ENCODE measurements around the gene ST3GAL5. TPM values are rescaled to one million over a fixed set of nuclear protein-coding genes. Genes with fewer than 3 reads are reported as not detected.

ST3GAL5 gene
- total and polyA plus RNA-seq, 4 donors = 3.3 to 29.8 (median 15.7) TPM

DNA sequence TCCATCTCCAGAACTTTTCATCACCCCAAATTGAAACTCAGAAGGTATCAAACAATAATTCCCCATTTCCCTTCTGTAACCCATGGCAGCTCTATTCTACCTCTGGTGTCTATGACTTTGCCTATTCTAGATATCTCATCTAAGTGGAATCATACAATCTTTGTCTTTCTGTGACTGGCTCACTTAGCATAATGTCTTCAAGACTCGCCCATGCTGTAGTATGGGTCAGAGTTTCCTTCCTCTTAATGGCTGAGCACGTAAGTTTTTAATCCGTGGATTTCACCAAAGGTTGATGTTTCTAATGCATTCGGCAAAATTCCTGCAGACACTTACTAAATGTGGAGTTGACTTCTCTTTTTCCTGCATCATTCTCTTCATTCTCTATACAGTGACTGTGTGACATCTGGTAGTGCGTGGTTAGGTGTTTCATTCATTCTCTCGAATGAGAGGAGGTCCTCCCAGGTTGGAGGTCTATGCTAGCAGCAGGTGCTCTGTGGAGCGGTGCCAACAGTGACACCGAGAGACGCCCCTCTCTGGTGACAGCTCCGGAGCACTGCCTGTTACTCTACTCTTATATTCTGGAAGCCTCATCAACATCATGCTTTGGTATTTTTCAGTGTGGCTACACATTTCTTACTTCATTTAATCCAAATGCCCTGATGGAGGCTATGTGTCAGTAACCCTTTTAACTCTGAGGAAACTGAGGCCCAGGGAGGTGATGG is 84.9 kb downstream of the ST3GAL5 start:
- intact Hi-C loops (cut with DNase I) = loop anchor here in 1 of 2 donors (2.0 kb wide), 1 partner anchor 75 kb away; no protein-coding TSS in a partner anchor
- Histone ChIP-seq H3K9me3 (ENCODE audit: control insufficient read depth, low read length) (peaks cover 1% of the 10 kb centered on the region), H3K4me1 (ENCODE audit: control insufficient read depth in 1 of 2, insufficient read depth in 2 of 2, low read length in 2 of 2) (no peaks in the 10 kb centered on the region), H3K27ac (ENCODE audit: low read depth in 1 of 2, low read length in 2 of 2) (no peak overlapping the region), H3K4me3 (ENCODE audit: low read length in 2 of 2) (no peak overlapping the region), H3K36me3 (ENCODE audit: control insufficient read depth in 1 of 2, insufficient read depth in 2 of 2, low read length in 1 of 2) (peaks cover 0 to 5% of the 10 kb centered on the region in 2 donors), H3K27me3 (ENCODE audit: control insufficient read depth in 1 of 2, insufficient read depth in 2 of 2, low read length in 1 of 2) (no peaks in the 10 kb centered on the region)
- peak in 1 of 2 donors; percentile 47 for DNase-seq
- ATAC-seq (ENCODE audit: low FRiP score) = no peak
- 84 to 89% methylated on average over 10 of the region's 10 CpGs for WGBS, 2 donors

DNA sequence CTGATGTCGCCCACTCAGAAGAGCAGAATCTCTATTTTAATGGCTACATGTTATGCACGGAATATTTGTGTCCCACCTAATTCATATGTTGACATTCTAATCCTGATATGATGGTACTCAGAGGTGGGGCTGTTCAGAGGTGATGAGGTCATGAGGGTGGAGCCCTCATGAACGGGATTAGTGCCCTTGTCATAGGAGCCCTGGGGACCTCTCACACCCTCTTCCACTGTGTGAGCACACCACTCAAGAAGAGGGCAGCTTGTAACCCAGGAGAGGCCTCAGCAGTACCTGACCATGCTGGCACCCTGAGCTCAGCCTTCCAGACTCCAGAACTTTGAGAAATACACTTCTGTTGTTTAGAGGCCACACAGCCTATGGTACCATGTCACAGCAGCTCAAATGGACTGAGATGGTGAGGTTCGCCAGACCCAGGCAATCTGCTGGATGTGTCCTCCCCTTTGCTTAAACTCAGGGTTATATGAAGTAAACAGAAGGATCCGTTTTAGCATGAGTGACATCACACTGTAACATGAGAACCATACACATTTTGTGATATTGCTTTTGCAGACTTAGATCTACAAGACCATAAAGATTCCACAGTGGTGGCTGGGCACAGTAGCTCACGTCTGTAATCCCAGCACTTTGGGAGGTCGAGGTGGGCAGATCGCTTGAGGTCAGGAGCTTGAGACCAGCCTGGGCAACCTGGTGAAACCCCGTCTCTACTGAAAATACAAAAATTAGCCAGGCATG is 86.3 kb downstream of the ST3GAL5 start:
- H3K27me3 ChIP-seq (ENCODE audit: control insufficient read depth in 1 of 2, insufficient read depth in 2 of 2, low read length in 1 of 2) = no peaks in the 10 kb centered on the region
- H3K4me3 ChIP-seq (ENCODE audit: low read length in 2 of 2) = no peak overlapping the region
- H3K9me3 ChIP-seq (ENCODE audit: control insufficient read depth, low read length) = peaks cover 1% of the 10 kb centered on the region
- no peaks in the 10 kb centered on the region for H3K4me1 ChIP-seq (ENCODE audit: control insufficient read depth in 1 of 2, insufficient read depth in 2 of 2, low read length in 2 of 2)
- H3K27ac ChIP-seq (ENCODE audit: low read depth in 1 of 2, low read length in 2 of 2) = no peak overlapping the region
- 90 to 92% methylated on average over 9 of the region's 9 CpGs for WGBS, 2 donors
- peaks cover 0 to 5% of the 10 kb centered on the region in 2 donors for H3K36me3 ChIP-seq (ENCODE audit: control insufficient read depth in 1 of 2, insufficient read depth in 2 of 2, low read length in 1 of 2)
- intact Hi-C loops (cut with DNase I) = no loop called here
- ATAC-seq (ENCODE audit: low FRiP score) (no peak), DNase-seq (no peak)

DNA sequence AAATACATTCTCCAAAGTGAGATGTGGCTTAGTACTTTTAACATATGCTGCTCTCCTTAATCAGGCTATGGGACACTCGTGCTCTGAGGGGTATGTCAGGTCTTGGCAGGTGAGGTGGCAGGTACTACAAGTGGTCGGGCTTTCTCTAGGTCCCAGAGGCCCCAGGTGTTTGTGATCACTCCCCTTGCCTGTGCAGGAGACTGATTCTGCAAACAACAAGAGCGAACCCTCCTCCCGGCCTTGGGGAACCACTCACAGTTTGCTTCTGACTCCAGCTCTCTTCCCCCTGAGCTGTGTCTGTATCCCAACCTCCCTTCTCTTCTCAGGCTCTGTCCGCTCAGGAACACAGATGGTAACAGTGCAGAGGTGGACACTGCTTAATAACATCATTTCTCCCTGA is 86.9 kb downstream of the ST3GAL5 start:
- no peak overlapping the region for H3K4me3 ChIP-seq (ENCODE audit: low read length in 2 of 2)
- peaks cover 0 to 5% of the 10 kb centered on the region in 2 donors for H3K36me3 ChIP-seq (ENCODE audit: control insufficient read depth in 1 of 2, insufficient read depth in 2 of 2, low read length in 1 of 2)
- no peak for DNase-seq
- no peaks in the 10 kb centered on the region for H3K27me3 ChIP-seq (ENCODE audit: control insufficient read depth in 1 of 2, insufficient read depth in 2 of 2, low read length in 1 of 2)
- WGBS, 2 donors = 95 to 96% methylated on average over 5 of the region's 5 CpGs
- H3K27ac ChIP-seq (ENCODE audit: low read depth in 1 of 2, low read length in 2 of 2) = no peak overlapping the region
- intact Hi-C loops (cut with DNase I) = no loop called here
- H3K9me3 ChIP-seq (ENCODE audit: control insufficient read depth, low read length) = peaks cover 1% of the 10 kb centered on the region
- H3K4me1 ChIP-seq (ENCODE audit: control insufficient read depth in 1 of 2, insufficient read depth in 2 of 2, low read length in 2 of 2) = no peaks in the 10 kb centered on the region
- ATAC-seq (ENCODE audit: low FRiP score) = no peak

DNA sequence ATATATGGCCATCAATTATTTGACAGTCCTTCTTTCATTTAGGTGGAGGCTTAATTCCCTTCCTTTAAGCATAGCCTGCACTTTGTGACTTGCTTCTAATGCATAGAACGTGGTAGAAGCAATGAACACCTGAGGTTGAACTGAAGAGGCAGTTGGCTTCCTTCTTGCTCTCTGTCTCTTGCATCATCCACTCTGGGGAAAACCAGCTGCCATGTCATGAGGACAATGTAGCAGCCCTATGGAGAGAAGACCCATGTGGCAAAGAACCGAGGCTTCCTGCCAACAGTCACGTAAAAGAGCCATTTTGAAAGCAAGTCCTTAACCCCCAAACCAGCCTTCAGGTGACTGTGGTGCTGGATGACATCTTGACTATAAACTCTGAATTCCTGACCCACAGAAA is 88.2 kb downstream of the ST3GAL5 start:
- Histone ChIP-seq H3K9me3 (ENCODE audit: control insufficient read depth, low read length) (peaks cover 1% of the 10 kb centered on the region), H3K4me3 (ENCODE audit: low read length in 2 of 2) (no peak overlapping the region), H3K4me1 (ENCODE audit: control insufficient read depth in 1 of 2, insufficient read depth in 2 of 2, low read length in 2 of 2) (no peaks in the 10 kb centered on the region), H3K27ac (ENCODE audit: low read depth in 1 of 2, low read length in 2 of 2) (no peak overlapping the region), H3K27me3 (ENCODE audit: control insufficient read depth in 1 of 2, insufficient read depth in 2 of 2, low read length in 1 of 2) (no peaks in the 10 kb centered on the region), H3K36me3 (ENCODE audit: control insufficient read depth in 1 of 2, insufficient read depth in 2 of 2, low read length in 1 of 2) (peaks cover 0 to 5% of the 10 kb centered on the region in 2 donors)
- no peak for ATAC-seq (ENCODE audit: low FRiP score)
- intact Hi-C loops (cut with DNase I) = no loop called here
- WGBS, 2 donors = 95% methylated on average over 3 of the region's 3 CpGs
- no peak for DNase-seq

DNA sequence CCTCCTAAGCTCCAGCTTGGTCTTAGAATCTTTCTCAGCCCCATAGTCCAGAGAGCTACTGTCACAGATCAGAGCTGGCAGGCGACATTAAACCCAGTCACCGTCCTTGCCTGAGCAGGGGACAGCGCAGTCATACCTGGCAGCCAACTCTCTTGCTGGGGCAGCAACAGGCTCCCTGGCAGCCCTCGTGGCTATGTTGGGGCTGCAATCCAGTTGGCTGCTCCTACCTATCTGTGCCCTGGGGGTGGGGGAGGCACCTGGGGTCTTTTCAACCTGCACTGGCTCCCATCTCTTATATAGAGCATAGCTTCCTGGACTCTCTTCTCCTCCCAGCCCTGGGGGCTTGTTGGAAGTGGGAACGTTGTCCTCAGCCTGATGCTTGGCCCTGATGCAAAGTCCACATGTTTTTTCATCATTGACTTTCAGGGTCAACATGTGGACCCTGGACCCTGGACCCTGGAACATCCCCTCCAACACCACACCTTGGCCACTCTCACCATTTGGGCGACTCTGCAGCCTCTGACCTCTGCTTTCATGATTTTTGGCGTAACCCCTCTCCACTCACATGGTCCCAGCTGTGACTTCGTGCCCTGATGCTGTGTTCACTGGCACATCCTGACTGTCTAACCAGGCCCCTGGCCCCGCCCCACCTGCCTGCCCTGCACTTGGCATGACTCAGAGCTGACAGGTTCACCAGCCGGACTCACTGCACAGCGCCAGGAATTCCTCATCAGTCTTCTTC is 89.4 kb downstream of the ST3GAL5 start:
- no peak for ATAC-seq (ENCODE audit: low FRiP score)
- Histone ChIP-seq H3K36me3 (ENCODE audit: control insufficient read depth in 1 of 2, insufficient read depth in 2 of 2, low read length in 1 of 2) (peaks cover 0 to 5% of the 10 kb centered on the region in 2 donors), H3K27me3 (ENCODE audit: control insufficient read depth in 1 of 2, insufficient read depth in 2 of 2, low read length in 1 of 2) (no peaks in the 10 kb centered on the region), H3K4me1 (ENCODE audit: control insufficient read depth in 1 of 2, insufficient read depth in 2 of 2, low read length in 2 of 2) (no peaks in the 10 kb centered on the region), H3K27ac (ENCODE audit: low read depth in 1 of 2, low read length in 2 of 2) (no peak overlapping the region), H3K9me3 (ENCODE audit: control insufficient read depth, low read length) (peaks cover 1% of the 10 kb centered on the region), H3K4me3 (ENCODE audit: low read length in 2 of 2) (no peak overlapping the region)
- intact Hi-C loops (cut with DNase I) = loop anchor here (5.0 to 10.0 kb wide), 3 partner anchors 47 to 155 kb away; partner anchors contain the start of gene ATOH8 (in 1 of the 2)
- DNase-seq = no peak
- WGBS, 2 donors = 65 to 67% methylated on average over 11 of the region's 11 CpGs

DNA sequence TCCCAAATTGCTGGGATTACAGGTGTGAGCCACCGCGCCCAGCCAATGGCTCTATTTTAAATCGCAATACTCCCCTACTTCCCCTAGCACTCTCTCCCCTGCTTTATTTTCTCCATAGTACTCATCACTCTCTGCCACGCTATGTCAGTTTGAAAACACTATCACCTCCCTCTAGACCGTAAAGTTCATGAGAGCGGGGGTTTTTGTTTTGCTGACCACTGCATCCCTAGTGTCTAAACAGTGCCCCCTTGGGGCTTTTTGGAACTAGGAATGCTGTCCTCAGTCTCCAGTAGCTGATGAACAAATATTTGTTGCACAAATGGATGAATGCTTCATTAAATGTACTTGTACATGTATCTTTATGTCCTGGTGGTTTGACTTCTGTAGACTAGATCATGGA is 90.9 kb downstream of the ST3GAL5 start:
- Histone ChIP-seq H3K4me3 (ENCODE audit: low read length in 2 of 2) (no peak overlapping the region), H3K36me3 (ENCODE audit: control insufficient read depth in 1 of 2, insufficient read depth in 2 of 2, low read length in 1 of 2) (peaks cover 0 to 5% of the 10 kb centered on the region in 2 donors), H3K9me3 (ENCODE audit: control insufficient read depth, low read length) (peaks cover 1% of the 10 kb centered on the region), H3K4me1 (ENCODE audit: control insufficient read depth in 1 of 2, insufficient read depth in 2 of 2, low read length in 2 of 2) (no peaks in the 10 kb centered on the region), H3K27ac (ENCODE audit: low read depth in 1 of 2, low read length in 2 of 2) (peak overlapping the region in 1 of 2 donors; percentile 11), H3K27me3 (ENCODE audit: control insufficient read depth in 1 of 2, insufficient read depth in 2 of 2, low read length in 1 of 2) (no peaks in the 10 kb centered on the region)
- DNase-seq (peak in 1 of 2 donors; percentile 4), ATAC-seq (ENCODE audit: low FRiP score) (no peak)
- WGBS, 2 donors = 76 to 84% methylated on average over 6 of the region's 6 CpGs
- intact Hi-C loops (cut with DNase I) = loop anchor here (5.0 to 10.0 kb wide), 3 partner anchors 46 to 153 kb away; partner anchors contain the start of gene ATOH8 (in 1 of the 2)

DNA sequence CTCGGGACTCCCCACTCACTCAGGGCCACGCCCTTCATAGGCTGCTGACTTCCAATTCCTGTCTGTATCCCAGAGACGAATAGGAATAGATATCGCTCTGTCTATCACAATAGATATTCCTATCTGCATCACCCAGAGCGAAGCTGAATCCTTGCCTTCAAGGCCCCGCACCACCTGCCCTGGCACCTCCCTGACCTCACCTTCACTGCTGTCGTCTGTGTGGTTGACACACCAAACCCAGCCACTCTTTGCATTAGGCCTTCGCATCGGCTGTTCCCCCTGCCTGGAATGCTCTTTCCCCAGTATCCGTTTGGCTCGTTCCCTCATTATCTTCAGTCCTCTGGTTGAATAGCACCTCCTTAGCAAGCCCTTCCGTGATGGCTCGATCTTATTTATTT is 91.5 kb downstream of the ST3GAL5 start:
- Histone ChIP-seq H3K4me3 (ENCODE audit: low read length in 2 of 2) (no peak overlapping the region), H3K27me3 (ENCODE audit: control insufficient read depth in 1 of 2, insufficient read depth in 2 of 2, low read length in 1 of 2) (no peaks in the 10 kb centered on the region), H3K27ac (ENCODE audit: low read depth in 1 of 2, low read length in 2 of 2) (peak overlapping the region in 1 of 2 donors; percentile 62), H3K9me3 (ENCODE audit: control insufficient read depth, low read length) (peaks cover 1% of the 10 kb centered on the region), H3K4me1 (ENCODE audit: control insufficient read depth in 1 of 2, insufficient read depth in 2 of 2, low read length in 2 of 2) (no peaks in the 10 kb centered on the region), H3K36me3 (ENCODE audit: control insufficient read depth in 1 of 2, insufficient read depth in 2 of 2, low read length in 1 of 2) (peaks cover 0 to 5% of the 10 kb centered on the region in 2 donors)
- intact Hi-C loops (cut with DNase I) = loop anchor here (5.0 to 10.0 kb wide), 3 partner anchors 45 to 152 kb away; partner anchors contain the start of gene ATOH8 (in 1 of the 2)
- no peak for ATAC-seq (ENCODE audit: low FRiP score)
- DNase-seq = no peak
- 93 to 94% methylated on average over 13 of the region's 13 CpGs for WGBS, 2 donors
